H9 (cell line): Measurements from ENCODE around the gene CEP85L. TPM values are rescaled to one million over a fixed set of nuclear protein-coding genes. Genes with fewer than 3 reads are reported as not detected.

Experiments used
- DNase-seq: peaks from one replicate; pipeline ENCODE4 v3.0.0-alpha.2; 2017
- H2AFZ ChIP-seq: one replicate; pipeline ENCODE4 v1.6.1; 2013; ENCODE audit warnings: mild to moderate bottlenecking, low read length, control low read depth, moderate library complexity
- H2AK5ac ChIP-seq: 2 replicates; pipeline ENCODE4 v1.6.1; 2013; ENCODE audit warnings: low read length, control low read depth, mixed read lengths; ENCODE audit not compliant: insufficient read length
- H2BK120ac ChIP-seq: one replicate; pipeline ENCODE4 v1.6.1; 2013; ENCODE audit warnings: low read depth, mild to moderate bottlenecking, low read length, control low read depth, inconsistent platforms; ENCODE audit not compliant: poor library complexity, severe bottlenecking
- H2BK12ac ChIP-seq: 2 replicates; pipeline ENCODE4 v1.6.1; 2013; ENCODE audit warnings: low read length, control low read depth, mixed read lengths, low read depth; ENCODE audit not compliant: insufficient read length
- H2BK15ac ChIP-seq: 2 replicates; pipeline ENCODE4 v1.6.1; 2013; ENCODE audit warnings: low read depth, low read length, control low read depth
- H2BK20ac ChIP-seq: one replicate; pipeline ENCODE4 v1.6.1; 2013; ENCODE audit warnings: low read depth, mild to moderate bottlenecking, low read length, control low read depth, inconsistent platforms; ENCODE audit not compliant: poor library complexity, severe bottlenecking
- H2BK5ac ChIP-seq: 2 replicates; pipeline ENCODE4 v1.6.1; 2013; ENCODE audit warnings: low read length, control low read depth, mixed read lengths; ENCODE audit not compliant: insufficient read length
- H3K14ac ChIP-seq: 2 replicates; pipeline ENCODE4 v1.6.1; 2013; ENCODE audit warnings: low read length, control low read depth; ENCODE audit not compliant: insufficient read depth
- H3K18ac ChIP-seq: 2 replicates; pipeline ENCODE4 v1.6.1; 2013; ENCODE audit warnings: low read depth, mild to moderate bottlenecking, mixed read lengths, low read length, control low read depth; ENCODE audit not compliant: insufficient read length
- H3K23ac ChIP-seq: 2 replicates; pipeline ENCODE4 v1.6.1; 2013; ENCODE audit warnings: low read length, control low read depth, mixed read lengths, low read depth; ENCODE audit not compliant: insufficient read length
- H3K23me2 ChIP-seq: 2 replicates; pipeline ENCODE4 v1.6.1; 2013; ENCODE audit warnings: low read depth, mild to moderate bottlenecking, mixed read lengths, low read length, control low read depth; ENCODE audit not compliant: insufficient read length, poor library complexity, severe bottlenecking
- H3K27ac ChIP-seq: 2 replicates; pipeline ENCODE4 v1.5.1; 2013; ENCODE audit warnings: low read length, control low read depth, mixed read lengths, low read depth; ENCODE audit not compliant: insufficient read length
- H3K27me3 ChIP-seq: 2 replicates; pipeline ENCODE4 v1.6.1; 2013; ENCODE audit warnings: low read length, control low read depth, inconsistent platforms; ENCODE audit not compliant: insufficient read depth
- H3K4ac ChIP-seq: 2 replicates; pipeline ENCODE4 v1.6.1; 2013; ENCODE audit warnings: low read depth, mild to moderate bottlenecking, control low read depth, inconsistent platforms, low read length, moderate library complexity
- H3K4me1 ChIP-seq: 2 replicates; pipeline ENCODE4 v1.6.1; 2013; ENCODE audit warnings: low read length, control low read depth, inconsistent platforms; ENCODE audit not compliant: insufficient read depth
- H3K4me2 ChIP-seq: 2 replicates; pipeline ENCODE4 v1.6.1; 2013; ENCODE audit warnings: low read length, control low read depth, mixed read lengths; ENCODE audit not compliant: insufficient read length, insufficient read depth
- H3K56ac ChIP-seq: 2 replicates; pipeline ENCODE4 v1.6.1; 2013; ENCODE audit warnings: low read depth, mild to moderate bottlenecking, mixed read lengths, low read length, control low read depth; ENCODE audit not compliant: insufficient read length
- H3K79me1 ChIP-seq: 2 replicates; pipeline ENCODE4 v1.6.1; 2013; ENCODE audit warnings: low read depth, mild to moderate bottlenecking, moderate library complexity, low read length, control low read depth, inconsistent platforms; ENCODE audit not compliant: insufficient read depth, poor library complexity, severe bottlenecking
- H3K79me2 ChIP-seq: 2 replicates; pipeline ENCODE4 v1.6.1; 2013; ENCODE audit warnings: low read length, control low read depth, inconsistent platforms; ENCODE audit not compliant: insufficient read depth
- H3K9ac ChIP-seq: 2 replicates; pipeline ENCODE4 v1.6.1; 2013; ENCODE audit warnings: low read length, control low read depth, mixed read lengths; ENCODE audit not compliant: insufficient read length; ENCODE audit errors: extremely low read depth
- H3K9me3 ChIP-seq: one replicate; pipeline ENCODE4 v1.6.1; 2013; ENCODE audit warnings: low read depth, low read length, inconsistent platforms; ENCODE audit not compliant: control insufficient read depth
- H3T11ph ChIP-seq: one replicate; pipeline ENCODE4 v1.6.1; 2013; ENCODE audit warnings: mild to moderate bottlenecking, low read length, control low read depth, inconsistent platforms
- H4K20me1 ChIP-seq: one replicate; pipeline ENCODE4 v1.6.1; 2013; ENCODE audit not compliant: control insufficient read depth, insufficient read length, insufficient read depth
- H4K5ac ChIP-seq: 2 replicates; pipeline ENCODE4 v1.6.1; 2013; ENCODE audit warnings: low read depth, mild to moderate bottlenecking, mixed read lengths, low read length, control low read depth; ENCODE audit not compliant: insufficient read length
- H4K8ac ChIP-seq: replicated peaks from 2 replicates; pipeline ENCODE4 v1.6.1; 2013; ENCODE audit warnings: low read length, control low read depth, mixed read lengths, low read depth; ENCODE audit not compliant: insufficient read length
- H4K91ac ChIP-seq: 2 replicates; pipeline ENCODE4 v1.6.1; 2013; ENCODE audit warnings: low read depth, mild to moderate bottlenecking, moderate library complexity, mixed read lengths, low read length, control low read depth; ENCODE audit not compliant: insufficient read length
- H3K27ac Mint-ChIP-seq, 3 experiments: 2 replicates in 2 of 3; 3 replicates in 1 of 3; pipeline ENCODE4 v1.8.0; 2020 to 2021; ENCODE audit warnings: mixed read lengths in 3 of 3, mild to moderate bottlenecking in 1 of 3, moderate library complexity in 1 of 3
- H3K27me3 Mint-ChIP-seq: 2 replicates; pipeline ENCODE4 v1.8.0; 2021; ENCODE audit warnings: low read depth, mild to moderate bottlenecking, moderate library complexity, mixed read lengths
- H3K36me3 Mint-ChIP-seq, 3 experiments: 2 replicates in 2 of 3; 3 replicates in 1 of 3; pipeline ENCODE4 v1.8.0; 2020 to 2021; ENCODE audit warnings: low read depth in 3 of 3, mixed read lengths in 3 of 3; ENCODE audit not compliant: insufficient read depth in 1 of 3
- H3K4me1 Mint-ChIP-seq, 2 experiments: 2 replicates each; pipeline ENCODE4 v1.8.0; 2020; ENCODE audit warnings: mixed read lengths in 2 of 2
- H3K4me3 Mint-ChIP-seq, 2 experiments: 2 replicates in 1 of 2; 3 replicates in 1 of 2; pipeline ENCODE4 v1.8.0; 2020 to 2021; ENCODE audit warnings: mild to moderate bottlenecking in 2 of 2, mixed read lengths in 2 of 2, moderate library complexity in 1 of 2
- H3K9me3 Mint-ChIP-seq, 2 experiments: 2 replicates in 1 of 2; 3 replicates in 1 of 2; pipeline ENCODE4 v1.8.0; 2020; ENCODE audit warnings: mild to moderate bottlenecking in 2 of 2, mixed read lengths in 2 of 2, moderate library complexity in 1 of 2
- CTCF ChIP-seq: fragments of 200-600 bp; sonication (generic); conservative IDR thresholded peaks from 3 replicates; pipeline ENCODE4 v1.8.0; 2021; ENCODE audit warnings: antibody characterized with exemption, mild to moderate bottlenecking
- WGBS: extraction: QIAGEN DNeasy Blood & Tissue Kit; methylation state at CpG from one replicate; pipeline ENCODE4 v1.1.7; 2013; ENCODE audit warnings: missing lambda C conversion rate, low lambda C conversion rate, mixed read lengths; ENCODE audit not compliant: insufficient read length; ENCODE audit errors: extremely low coverage; 5-methylcytosine and 5-hydroxymethylcytosine counted together
- total RNA-seq: library from RNA; stranded (reverse); gene quantifications from 2 replicates; pipeline ENCODE4 v1.2.1, GENCODE V29; 2021

CEP85L gene
- total RNA-seq, 1 experiment from 2014 or later: 3.8 TPM

DNA sequence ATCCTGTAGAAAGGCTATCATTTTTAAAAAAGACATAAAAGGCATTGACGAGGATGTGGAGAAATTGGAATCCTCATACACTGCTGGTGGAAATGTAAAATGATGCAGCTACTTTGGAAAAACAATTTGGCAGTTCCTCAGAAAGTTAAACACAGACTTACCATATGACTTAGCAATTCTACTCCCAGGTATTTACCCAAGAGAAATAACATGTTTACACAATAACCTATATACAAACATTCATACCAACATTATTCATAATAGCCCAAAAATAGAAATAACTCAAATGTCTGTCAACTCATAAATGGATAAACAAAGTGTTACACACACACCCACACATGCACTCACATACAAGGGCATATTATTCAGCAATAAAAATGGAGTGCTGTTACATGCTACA lies 23.4 kb upstream of the CEP85L start:
- Mint-ChIP-seq H3K4me3 (no peak overlapping the region), H3K27me3 (no peaks in the 10 kb centered on the region; the same call in 1 of the 2 replicates), H3K9me3 (no peaks in the 10 kb centered on the region), H3K4me1 (peaks cover 0 to 2% of the 10 kb centered on the region in 2 experiments; a peak in 1 of 4 replicates), H3K36me3 (no peaks in the 10 kb centered on the region), H3K27ac (no peak overlapping the region)
- Histone ChIP-seq H2BK12ac (no peak overlapping the region), H3K23ac (no peak overlapping the region), H2BK15ac (no peak overlapping the region), H2AK5ac (no peak overlapping the region), H3K23me2 (no peaks in the 10 kb centered on the region), H3K14ac (no peak overlapping the region), H3K4me1 (no peaks in the 10 kb centered on the region), H2BK5ac (no peak overlapping the region), H4K91ac (no peak overlapping the region), H3K9me3 (no peaks in the 10 kb centered on the region), H3K79me1 (no peaks in the 10 kb centered on the region), H3T11ph (no peak overlapping the region), H3K9ac (no peak overlapping the region), H3K4ac (no peak overlapping the region), H2BK120ac (no peak overlapping the region), H3K27me3 (no peaks in the 10 kb centered on the region), H2BK20ac (no peak overlapping the region), H3K79me2 (no peaks in the 10 kb centered on the region), H3K18ac (no peak overlapping the region), H2AFZ (no peak overlapping the region), H3K56ac (no peak overlapping the region), H4K8ac (no peak overlapping the region), H3K27ac (no peak overlapping the region), H3K4me2 (no peak overlapping the region), H4K20me1 (no peaks in the 10 kb centered on the region), H4K5ac (no peak overlapping the region)
- WGBS: no CpG with 5 or more reads among the region's 1 CpG
- no peak for DNase-seq
- no peak for TF ChIP-seq CTCF
